Mesenchymal stem cell (in vitro differentiated cells and primary cell): ENCODE measurements around the gene ZMYND12.

Experiments used
- DNase-seq: peaks from one replicate; pipeline ENCODE4 v3.0.0-alpha.2; 2013
- H2AFZ ChIP-seq: one replicate; pipeline ENCODE4 v1.6.1; 2013; ENCODE audit warnings: low read depth, mild to moderate bottlenecking, control low read depth, inconsistent platforms, low read length, moderate library complexity
- H2AK5ac ChIP-seq: 2 replicates; pipeline ENCODE4 v1.6.1; 2013; ENCODE audit warnings: low read length, moderate library complexity, mild to moderate bottlenecking, inconsistent platforms; ENCODE audit not compliant: severe bottlenecking
- H2BK120ac ChIP-seq: one replicate; pipeline ENCODE4 v1.6.1; 2013; ENCODE audit warnings: low read depth, mild to moderate bottlenecking, inconsistent platforms, low read length, moderate library complexity
- H2BK12ac ChIP-seq, 2 experiments: one replicate each; pipeline ENCODE4 v1.6.1; 2013; ENCODE audit warnings: inconsistent platforms in 2 of 2, low read length in 2 of 2, mild to moderate bottlenecking in 2 of 2, moderate library complexity in 2 of 2, control low read depth in 1 of 2
- H2BK15ac ChIP-seq: one replicate; pipeline ENCODE4 v1.6.1; 2013; ENCODE audit warnings: mild to moderate bottlenecking, low read depth, inconsistent platforms; ENCODE audit not compliant: poor library complexity, severe bottlenecking
- H2BK5ac ChIP-seq: 2 replicates; pipeline ENCODE4 v1.6.1; 2013; ENCODE audit warnings: low read depth, mild to moderate bottlenecking, low read length, control low read depth, inconsistent platforms; ENCODE audit not compliant: poor library complexity, severe bottlenecking
- H3K14ac ChIP-seq, 2 experiments: one replicate each; pipeline ENCODE4 v1.6.1; 2013; ENCODE audit warnings: inconsistent platforms in 2 of 2, low read length in 2 of 2, control low read depth in 1 of 2, mild to moderate bottlenecking in 1 of 2, moderate library complexity in 1 of 2
- H3K18ac ChIP-seq, 2 experiments: one replicate each; pipeline ENCODE4 v1.6.1; 2013; ENCODE audit warnings: inconsistent platforms in 2 of 2, low read length in 2 of 2, control low read depth in 1 of 2, low read depth in 1 of 2, mild to moderate bottlenecking in 1 of 2
- H3K23ac ChIP-seq, 2 experiments: one replicate each; pipeline ENCODE4 v1.6.1; 2013; ENCODE audit warnings: inconsistent platforms in 2 of 2, low read length in 2 of 2, mild to moderate bottlenecking in 2 of 2, moderate library complexity in 2 of 2, control low read depth in 1 of 2
- H3K27ac ChIP-seq: 2 replicates; pipeline ENCODE4 v1.5.1; 2013; ENCODE audit warnings: mild to moderate bottlenecking, moderate library complexity, low read length, control low read depth, inconsistent platforms; ENCODE audit not compliant: poor library complexity, severe bottlenecking
- H3K27me3 ChIP-seq, 2 experiments: 2 replicates each; pipeline versions ENCODE4 v1.6.1 to v1.7.0; 2013; ENCODE audit warnings: low read length in 2 of 2, mild to moderate bottlenecking in 2 of 2, moderate library complexity in 2 of 2, control low read depth in 1 of 2, inconsistent platforms in 1 of 2; ENCODE audit not compliant: control insufficient read depth in 1 of 2, insufficient read depth in 1 of 2
- H3K36me3 ChIP-seq, 2 experiments: 2 replicates each; pipeline versions ENCODE4 v1.6.1 to v1.7.0; 2013; ENCODE audit warnings: low read length in 2 of 2, control low read depth in 1 of 2, inconsistent platforms in 1 of 2, low read depth in 1 of 2, mild to moderate bottlenecking in 1 of 2; ENCODE audit not compliant: insufficient read depth in 2 of 2, control insufficient read depth in 1 of 2
- H3K4ac ChIP-seq, 2 experiments: one replicate each; pipeline ENCODE4 v1.6.1; 2013; ENCODE audit warnings: inconsistent platforms in 2 of 2, low read length in 2 of 2, mild to moderate bottlenecking in 2 of 2, moderate library complexity in 2 of 2, control low read depth in 1 of 2, low read depth in 1 of 2
- H3K4me1 ChIP-seq: 2 replicates; pipeline ENCODE4 v1.6.1; 2013; ENCODE audit warnings: low read depth, low read length, control low read depth; ENCODE audit not compliant: control insufficient read depth, insufficient read depth
- H3K4me2 ChIP-seq: 2 replicates; pipeline ENCODE4 v1.6.1; 2013; ENCODE audit warnings: low read length, mild to moderate bottlenecking, inconsistent platforms; ENCODE audit not compliant: poor library complexity, severe bottlenecking
- H3K4me3 ChIP-seq, 2 experiments: 2 replicates each; pipeline versions ENCODE4 v1.5.1 to v1.7.0; 2013; ENCODE audit warnings: low read length in 2 of 2, mild to moderate bottlenecking in 2 of 2, control low read depth in 1 of 2, low read depth in 1 of 2; ENCODE audit not compliant: insufficient read depth in 1 of 2
- H3K79me1 ChIP-seq: replicated peaks from 2 replicates; pipeline ENCODE4 v1.6.1; 2013; ENCODE audit warnings: mild to moderate bottlenecking, control low read depth, low read length, inconsistent platforms; ENCODE audit not compliant: poor library complexity, severe bottlenecking
- H3K9ac ChIP-seq: 2 replicates; pipeline ENCODE4 v1.7.0; 2013; ENCODE audit warnings: mild to moderate bottlenecking, low read length, moderate library complexity
- H3K9me3 ChIP-seq: 2 replicates; pipeline ENCODE4 v1.7.0; 2013; ENCODE audit warnings: mild to moderate bottlenecking, low read length; ENCODE audit not compliant: control insufficient read depth
- H4K8ac ChIP-seq: one replicate; pipeline ENCODE4 v1.6.1; 2013; ENCODE audit warnings: inconsistent platforms, mild to moderate bottlenecking, low read length, moderate library complexity
- H4K91ac ChIP-seq: one replicate; pipeline ENCODE4 v1.6.1; 2013; ENCODE audit warnings: mild to moderate bottlenecking, low read length, inconsistent platforms
- WGBS: methylation state at CpG from one replicate; pipeline ENCODE4 v1.1.7; 2013; ENCODE audit warnings: mixed read lengths; 5-methylcytosine and 5-hydroxymethylcytosine counted together

ZMYND12 gene

GRCh38 chr1:42450061-42450460 is 5.8 kb downstream of the ZMYND12 start:
- no peaks in the 10 kb centered on the region for H3K27me3 ChIP-seq
- no peak overlapping the region for H2BK5ac ChIP-seq
- H3K18ac ChIP-seq = no peak overlapping the region
- DNase-seq = no peak
- H3K23ac ChIP-seq = no peak overlapping the region
- H3K27ac ChIP-seq = no peak overlapping the region
- no peak overlapping the region for H4K8ac ChIP-seq
- H3K4ac ChIP-seq = no peak overlapping the region
- no peak overlapping the region for H4K91ac ChIP-seq
- no peaks in the 10 kb centered on the region for H3K79me1 ChIP-seq
- peaks cover 2% of the 10 kb centered on the region for H3K4me1 ChIP-seq
- H3K9me3 ChIP-seq = no peaks in the 10 kb centered on the region
- no peak overlapping the region for H2AK5ac ChIP-seq
- H3K9ac ChIP-seq = no peak overlapping the region
- no peak overlapping the region for H2BK15ac ChIP-seq
- no peak overlapping the region for H2BK120ac ChIP-seq
- H3K4me2 ChIP-seq = no peak overlapping the region
- H3K36me3 ChIP-seq = no peaks in the 10 kb centered on the region
- no peak overlapping the region for H3K14ac ChIP-seq
- WGBS = 100% methylated on average over 1 of the region's 1 CpG
- H3K4me3 ChIP-seq = no peak overlapping the region
- no peak overlapping the region for H2AFZ ChIP-seq
- H2BK12ac ChIP-seq = no peak overlapping the region

- H3K23ac ChIP-seq = no peak overlapping the region
- no peak overlapping the region for H3K4me3 ChIP-seq
- no peaks in the 10 kb centered on the region for H3K9me3 ChIP-seq
- H3K27ac ChIP-seq = no peak overlapping the region
- no peak overlapping the region for H2AK5ac ChIP-seq
- no peak overlapping the region for H4K8ac ChIP-seq
- H3K14ac ChIP-seq = no peak overlapping the region
- no peaks in the 10 kb centered on the region for H3K79me1 ChIP-seq
- no peak overlapping the region for H2BK120ac ChIP-seq
- no peak overlapping the region for H4K91ac ChIP-seq
- no peak overlapping the region for H3K18ac ChIP-seq
- no peak overlapping the region for H3K4me2 ChIP-seq
- H2AFZ ChIP-seq = no peak overlapping the region
- H3K27me3 ChIP-seq = no peaks in the 10 kb centered on the region
- H2BK12ac ChIP-seq = no peak overlapping the region
- peaks cover 2% of the 10 kb centered on the region for H3K4me1 ChIP-seq
- no peak for DNase-seq
- no peak overlapping the region for H3K9ac ChIP-seq
- H2BK5ac ChIP-seq = no peak overlapping the region
- H3K36me3 ChIP-seq = no peaks in the 10 kb centered on the region
- no peak overlapping the region for H2BK15ac ChIP-seq
- H3K4ac ChIP-seq = no peak overlapping the region
These were observed 6.6 kb downstream of the ZMYND12 start for GRCh38 chr1:42449256-42449655.

GRCh38 chr1:42442662-42443061 is 13.2 kb downstream of the ZMYND12 start:
- H3K4me1 ChIP-seq = peaks cover 1% of the 10 kb centered on the region
- H3K23ac ChIP-seq = no peak overlapping the region
- no peak overlapping the region for H3K4me2 ChIP-seq
- H2AFZ ChIP-seq = no peak overlapping the region
- no peak for DNase-seq
- H2BK15ac ChIP-seq = no peak overlapping the region
- no peak overlapping the region for H3K9ac ChIP-seq
- H2AK5ac ChIP-seq = no peak overlapping the region
- H2BK12ac ChIP-seq = no peak overlapping the region
- H3K4me3 ChIP-seq = no peak overlapping the region
- H3K4ac ChIP-seq = no peak overlapping the region
- H3K18ac ChIP-seq = no peak overlapping the region
- no peaks in the 10 kb centered on the region for H3K36me3 ChIP-seq
- H2BK120ac ChIP-seq = no peak overlapping the region
- no peaks in the 10 kb centered on the region for H3K27me3 ChIP-seq
- H3K79me1 ChIP-seq = no peaks in the 10 kb centered on the region
- 60% methylated on average over 1 of the region's 2 CpGs for WGBS
- no peak overlapping the region for H3K27ac ChIP-seq
- H3K9me3 ChIP-seq = no peaks in the 10 kb centered on the region
- H2BK5ac ChIP-seq = no peak overlapping the region
- H4K8ac ChIP-seq = no peak overlapping the region
- H4K91ac ChIP-seq = no peak overlapping the region
- H3K14ac ChIP-seq = no peak overlapping the region

- Histone ChIP-seq H2BK15ac (no peak overlapping the region), H4K91ac (no peak overlapping the region), H3K4me3 (no peak overlapping the region), H3K9me3 (no peaks in the 10 kb centered on the region), H2BK5ac (no peak overlapping the region), H4K8ac (no peak overlapping the region), H3K9ac (no peak overlapping the region), H3K14ac (no peak overlapping the region), H2BK12ac (no peak overlapping the region), H3K27me3 (no peaks in the 10 kb centered on the region), H2AFZ (no peak overlapping the region), H3K23ac (no peak overlapping the region), H3K27ac (no peak overlapping the region), H3K36me3 (no peaks in the 10 kb centered on the region), H3K4me1 (peaks cover 1% of the 10 kb centered on the region), H2BK120ac (no peak overlapping the region), H3K79me1 (no peaks in the 10 kb centered on the region), H2AK5ac (no peak overlapping the region), H3K18ac (no peak overlapping the region), H3K4ac (no peak overlapping the region), H3K4me2 (no peak overlapping the region)
- 44% methylated on average over 2 of the region's 2 CpGs for WGBS
- DNase-seq = no peak
These were observed 15.9 kb downstream of the ZMYND12 start for GRCh38 chr1:42439940-42440339.
